ENCODE measurements around the gene UGT8.
"Not testable (repeated sequence)": the region's sequence is repeated elsewhere in the genome, so short reads cannot be mapped to it uniquely, and the experiment has no call there.

The UGT8 gene

GRCh38 chr4:114606245-114606644 lies 7.6 kb downstream of the UGT8 start:
- DNase-seq (ENCODE audit: low read depth), result no peak

GRCh38 chr4:114607056-114607455 lies 8.4 kb downstream of the UGT8 start:
- DNase-seq (ENCODE audit: low read depth), result no peak

- DNase-seq (ENCODE audit: low read depth), result no peak
Observed at GRCh38 chr4:114613560-114613959, 15.0 kb downstream of the UGT8 start.

GRCh38 chr4:114615435-114615834 lies 16.8 kb downstream of the UGT8 start:
- no peak for DNase-seq (ENCODE audit: low read depth)

GRCh38 chr4:114616036-114616435 lies 17.4 kb downstream of the UGT8 start:
- not testable (repeated sequence) for DNase-seq (ENCODE audit: low read depth)

- no peak for DNase-seq (ENCODE audit: low read depth)
Observed at GRCh38 chr4:114626196-114626595, 27.6 kb downstream of the UGT8 start.

- no peak for DNase-seq (ENCODE audit: low read depth)
Observed at GRCh38 chr4:114636192-114636935, 37.8 kb downstream of the UGT8 start.

- DNase-seq (ENCODE audit: low read depth), result no peak
Observed at GRCh38 chr4:114642173-114642780, 43.7 kb downstream of the UGT8 start.

GRCh38 chr4:114649908-114650307 lies 51.3 kb downstream of the UGT8 start:
- no peak for DNase-seq (ENCODE audit: low read depth)

- DNase-seq (ENCODE audit: low read depth), result no peak
Observed at GRCh38 chr4:114653675-114654074, 55.1 kb downstream of the UGT8 start.

- no peak for DNase-seq (ENCODE audit: low read depth)
Observed at GRCh38 chr4:114654592-114654991, 56.0 kb downstream of the UGT8 start.

- DNase-seq (ENCODE audit: low read depth), result no peak
Observed at GRCh38 chr4:114658179-114658578, 59.6 kb downstream of the UGT8 start.

- no peak for DNase-seq (ENCODE audit: low read depth)
Observed at GRCh38 chr4:114658776-114659175, 60.2 kb downstream of the UGT8 start.

GRCh38 chr4:114659386-114660008 lies 60.9 kb downstream of the UGT8 start:
- no peak for DNase-seq (ENCODE audit: low read depth)

GRCh38 chr4:114663083-114663482 lies 64.5 kb downstream of the UGT8 start:
- DNase-seq (ENCODE audit: low read depth), result no peak

- no peak for DNase-seq (ENCODE audit: low read depth)
Observed at GRCh38 chr4:114668577-114668976, 70.0 kb downstream of the UGT8 start.

GRCh38 chr4:114670733-114671132 lies 72.1 kb downstream of the UGT8 start:
- DNase-seq (ENCODE audit: low read depth), result not testable (repeated sequence)

GRCh38 chr4:114673306-114673705 lies 74.7 kb downstream of the UGT8 start:
- DNase-seq (ENCODE audit: low read depth), result no peak

- DNase-seq (ENCODE audit: low read depth), result no peak
Observed at GRCh38 chr4:114674080-114674479, 75.5 kb downstream of the UGT8 start.

- no peak for DNase-seq (ENCODE audit: low read depth)
Observed at GRCh38 chr4:114677346-114677979, 78.9 kb downstream of the UGT8 start.

- no peak for DNase-seq (ENCODE audit: low read depth)
Observed at GRCh38 chr4:114684462-114684861, 85.9 kb downstream of the UGT8 start.

- DNase-seq (ENCODE audit: low read depth), result no peak
Observed at GRCh38 chr4:114688059-114688458, 89.5 kb downstream of the UGT8 start.

- no peak for DNase-seq (ENCODE audit: low read depth)
Observed at GRCh38 chr4:114690571-114690970, 92.0 kb downstream of the UGT8 start.
